CD14-positive monocyte (primary cell): Measurements from ENCODE around the gene DLX5. TPM values are rescaled to one million over a fixed set of nuclear protein-coding genes. Genes with fewer than 3 reads are reported as not detected.

Source experiments
- DNase-seq, 3 donors: peaks; one replicate each; pipeline ENCODE4 v3.0.0-alpha.2; 2011 to 2022
- H2AFZ ChIP-seq: 2 replicates; pipeline ENCODE4 v1.6.0; 2012; ENCODE audit warnings: mild to moderate bottlenecking, low read depth, low read length, inconsistent platforms; ENCODE audit not compliant: insufficient read depth, poor library complexity, severe bottlenecking
- H3K27ac ChIP-seq, 2 donors: 1 replicate in 1 of 2; 2 replicates in 1 of 2; pipeline ENCODE4 v1.5.1; 2012 to 2013; ENCODE audit warnings: low read length in 2 of 2, control low read depth in 1 of 2, inconsistent platforms in 1 of 2, low read depth in 1 of 2, mild to moderate bottlenecking in 1 of 2
- H3K27me3 ChIP-seq, 2 donors: one replicate each; pipeline versions ENCODE4 v1.6.0 to v1.6.1; 2011 to 2013; ENCODE audit warnings: low read length in 2 of 2; ENCODE audit not compliant: control insufficient read depth in 2 of 2, insufficient read depth in 2 of 2
- H3K36me3 ChIP-seq, 2 donors: replicated peaks in 1 of 2; 1 replicate in 1 of 2; 2 replicates in 1 of 2; pipeline versions ENCODE4 v1.5.1 to v1.6.1; 2012 to 2013; ENCODE audit warnings: low read length in 2 of 2, control low read depth in 1 of 2, inconsistent platforms in 1 of 2, mild to moderate bottlenecking in 1 of 2; ENCODE audit not compliant: insufficient read depth in 2 of 2, control insufficient read depth in 1 of 2
- H3K4me1 ChIP-seq, 2 donors: 1 replicate in 1 of 2; 2 replicates in 1 of 2; pipeline versions ENCODE4 v1.5.1 to v1.6.1; 2012 to 2013; ENCODE audit warnings: low read length in 2 of 2, control low read depth in 1 of 2, inconsistent platforms in 1 of 2, mild to moderate bottlenecking in 1 of 2, moderate library complexity in 1 of 2; ENCODE audit not compliant: insufficient read depth in 2 of 2, control insufficient read depth in 1 of 2
- H3K4me2 ChIP-seq: replicated peaks from 2 replicates; pipeline ENCODE3; 2012; ENCODE audit warnings: low read length, moderate library complexity, mild to moderate bottlenecking; ENCODE audit not compliant: poor library complexity, severe bottlenecking; ENCODE audit errors: extremely low read depth
- H3K4me3 ChIP-seq, 3 experiments: fragments of 200-600 bp in 1 of 3; sonication (generic) in 1 of 3; replicated peaks in 1 of 3; 1 replicate in 2 of 3; 2 replicates in 1 of 3; pipeline ENCODE4 v1.5.1; 2011 to 2013; ENCODE audit warnings: low read length in 3 of 3, mild to moderate bottlenecking in 3 of 3, control low read depth in 2 of 3, low read depth in 2 of 3, inconsistent platforms in 1 of 3, moderate library complexity in 1 of 3
- H3K79me2 ChIP-seq: 2 replicates; pipeline ENCODE4 v1.6.0; 2012; ENCODE audit warnings: mild to moderate bottlenecking, control low read depth, inconsistent platforms, low read length, moderate library complexity; ENCODE audit not compliant: insufficient read depth
- H3K9ac ChIP-seq: 2 replicates; pipeline ENCODE4 v1.6.0; 2017; ENCODE audit warnings: low read length, mild to moderate bottlenecking; ENCODE audit not compliant: insufficient read depth, poor library complexity, severe bottlenecking
- H3K9me3 ChIP-seq, 2 donors: replicated peaks in 1 of 2; 1 replicate in 1 of 2; 2 replicates in 1 of 2; pipeline versions ENCODE4 v1.5.1 to v1.6.1; 2012 to 2013; ENCODE audit warnings: low read length in 2 of 2, control low read depth in 1 of 2; ENCODE audit not compliant: control insufficient read depth in 1 of 2, insufficient read depth in 1 of 2
- H4K20me1 ChIP-seq: 2 replicates; pipeline ENCODE4 v1.6.0; 2012; ENCODE audit warnings: mild to moderate bottlenecking, low read length, control low read depth, moderate library complexity; ENCODE audit not compliant: insufficient read depth
- H3K27ac Mint-ChIP-seq, 7 donors: one replicate each; pipeline ENCODE4 v1.8.0; 2020; ENCODE audit warnings: mild to moderate bottlenecking in 7 of 7, mixed read lengths in 7 of 7, moderate library complexity in 6 of 7, inconsistent platforms in 2 of 7
- H3K27me3 Mint-ChIP-seq, 3 donors: one replicate each; pipeline ENCODE4 v1.8.0; 2021 to 2022; ENCODE audit warnings: low read depth in 3 of 3, mild to moderate bottlenecking in 3 of 3, mixed read lengths in 3 of 3, moderate library complexity in 3 of 3, inconsistent platforms in 1 of 3
- H3K36me3 Mint-ChIP-seq, 2 donors: one replicate each; pipeline ENCODE4 v1.8.0; 2020; ENCODE audit warnings: mixed read lengths in 2 of 2, inconsistent platforms in 1 of 2, mild to moderate bottlenecking in 1 of 2
- H3K4me1 Mint-ChIP-seq: one replicate; pipeline ENCODE4 v1.8.0; 2020; ENCODE audit warnings: mild to moderate bottlenecking, mixed read lengths
- H3K4me3 Mint-ChIP-seq, 2 donors: one replicate each; pipeline ENCODE4 v1.8.0; 2020; ENCODE audit warnings: mild to moderate bottlenecking in 2 of 2, mixed read lengths in 2 of 2, moderate library complexity in 1 of 2
- H3K9me3 Mint-ChIP-seq, 7 donors: one replicate each; pipeline ENCODE4 v1.8.0; 2020 to 2022; ENCODE audit warnings: mixed read lengths in 7 of 7, mild to moderate bottlenecking in 6 of 7, moderate library complexity in 6 of 7, inconsistent platforms in 2 of 7
- WGBS: methylation state at CpG from one replicate; pipeline ENCODE4 v1.1.5; 2013; ENCODE audit warnings: missing lambda C conversion rate; ENCODE audit not compliant: insufficient coverage; 5-methylcytosine and 5-hydroxymethylcytosine counted together
- intact Hi-C, 2 donors: fragments of 100-400 bp; cut with micrococcal nuclease; formaldehyde crosslinking; loops; one replicate each; pipeline versions ENCODE4 v1.15.0 to v1.15.1; 2023
- polyA plus RNA-seq, 3 donors: library from polyadenylated mRNA; depleted of rRNA in 1 of 3; unstranded in 2 of 3; stranded (reverse) in 1 of 3; fragments of 300-500 nt in 2 of 3; fragments of >200 nt in 1 of 3; fragmentation: Illumina TruSeq in 2 of 3; gene quantifications; 1 replicate in 2 of 3; 2 replicates in 1 of 3; pipeline ENCODE4 v1.2.3, GENCODE V29; 2012 to 2021
- small RNA-seq: library from RNA; depleted of rRNA; stranded (forward); fragments of <200 nt; gene quantifications from one replicate; pipeline ENCODE3, GENCODE V24; 2012; ENCODE audit warnings: low read depth; ENCODE audit not compliant: insufficient read length
- TF ChIP-seq, protein P1 (sequence below): fragments of 200-600 bp; IDR thresholded peaks from one replicate; pipeline ENCODE4 v1.8.0; 2022; ENCODE audit warnings: antibody characterized with exemption, mild to moderate bottlenecking

The DLX5 gene
- polyA plus RNA-seq, 3 donors, result not detected

- no peak for DNase-seq
- peaks cover 1 to 7% (median 4%) of the 10 kb centered on the region in 3 donors for H3K27me3 Mint-ChIP-seq
- no peak overlapping the region for H3K4me2 ChIP-seq
These were observed 50.6 kb downstream of the DLX5 start for GRCh38 chr7:96973986-96974385.

DNA sequence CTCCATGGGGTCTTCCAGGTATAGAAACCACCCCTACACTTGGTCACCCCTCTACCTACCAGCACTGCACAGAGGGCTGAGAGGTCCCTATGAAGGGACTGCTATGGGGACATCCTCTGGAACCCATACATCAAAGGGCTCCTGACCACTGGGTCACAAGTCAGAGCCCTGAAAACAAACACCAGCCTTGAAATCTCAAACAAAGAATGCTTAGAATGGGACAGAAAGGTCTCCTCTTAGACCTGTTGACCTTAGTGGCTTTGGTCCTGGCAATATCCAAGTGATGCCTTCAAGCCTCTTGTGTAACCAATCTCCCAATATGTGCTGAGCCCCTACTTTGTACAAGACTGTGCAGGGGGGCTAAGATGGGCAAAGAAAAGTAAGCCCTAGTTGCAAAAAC lies 53.9 kb downstream of the DLX5 start:
- Histone ChIP-seq H3K9ac (no peak overlapping the region), H3K79me2 (no peaks in the 10 kb centered on the region), H4K20me1 (no peaks in the 10 kb centered on the region), H3K4me3 (no peak overlapping the region), H3K9me3 (no peaks in the 10 kb centered on the region), H3K4me1 (no peaks in the 10 kb centered on the region), H3K4me2 (no peak overlapping the region), H3K27ac (no peak overlapping the region), H3K27me3 (peaks cover 0 to 3% of the 10 kb centered on the region in 2 donors), H2AFZ (no peak overlapping the region), H3K36me3 (no peaks in the 10 kb centered on the region)
- Mint-ChIP-seq H3K27me3 (peaks cover 1 to 7% (median 4%) of the 10 kb centered on the region in 3 donors), H3K4me1 (no peaks in the 10 kb centered on the region), H3K36me3 (no peaks in the 10 kb centered on the region), H3K27ac (no peak overlapping the region), H3K4me3 (no peak overlapping the region), H3K9me3 (peaks cover 0 to 7% (median 2%) of the 10 kb centered on the region in 7 donors)
- intact Hi-C loops, result no loop called here
- TF ChIP-seq, protein P1, sequence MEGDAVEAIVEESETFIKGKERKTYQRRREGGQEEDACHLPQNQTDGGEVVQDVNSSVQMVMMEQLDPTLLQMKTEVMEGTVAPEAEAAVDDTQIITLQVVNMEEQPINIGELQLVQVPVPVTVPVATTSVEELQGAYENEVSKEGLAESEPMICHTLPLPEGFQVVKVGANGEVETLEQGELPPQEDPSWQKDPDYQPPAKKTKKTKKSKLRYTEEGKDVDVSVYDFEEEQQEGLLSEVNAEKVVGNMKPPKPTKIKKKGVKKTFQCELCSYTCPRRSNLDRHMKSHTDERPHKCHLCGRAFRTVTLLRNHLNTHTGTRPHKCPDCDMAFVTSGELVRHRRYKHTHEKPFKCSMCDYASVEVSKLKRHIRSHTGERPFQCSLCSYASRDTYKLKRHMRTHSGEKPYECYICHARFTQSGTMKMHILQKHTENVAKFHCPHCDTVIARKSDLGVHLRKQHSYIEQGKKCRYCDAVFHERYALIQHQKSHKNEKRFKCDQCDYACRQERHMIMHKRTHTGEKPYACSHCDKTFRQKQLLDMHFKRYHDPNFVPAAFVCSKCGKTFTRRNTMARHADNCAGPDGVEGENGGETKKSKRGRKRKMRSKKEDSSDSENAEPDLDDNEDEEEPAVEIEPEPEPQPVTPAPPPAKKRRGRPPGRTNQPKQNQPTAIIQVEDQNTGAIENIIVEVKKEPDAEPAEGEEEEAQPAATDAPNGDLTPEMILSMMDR, result no peak
- no peak for DNase-seq

More at GRCh38 chr7:96973986-96974385, 50.6 kb downstream of the DLX5 start:
- Histone ChIP-seq H3K9ac (no peak overlapping the region), H3K4me1 (no peaks in the 10 kb centered on the region), H3K4me3 (no peak overlapping the region), H3K79me2 (no peaks in the 10 kb centered on the region), H3K9me3 (no peaks in the 10 kb centered on the region), H3K36me3 (no peaks in the 10 kb centered on the region), H3K27me3 (peaks cover 0 to 3% of the 10 kb centered on the region in 2 donors), H3K27ac (no peak overlapping the region), H2AFZ (no peak overlapping the region), H4K20me1 (no peaks in the 10 kb centered on the region)
- WGBS, result 100% methylated on average over 1 of the region's 2 CpGs
- H3K9me3 Mint-ChIP-seq, result peaks cover 0 to 5% (median 2%) of the 10 kb centered on the region in 7 donors
- no peaks in the 10 kb centered on the region for H3K4me1 Mint-ChIP-seq
- intact Hi-C loops, result no loop called here
- H3K27ac Mint-ChIP-seq, result no peak overlapping the region
- TF ChIP-seq, protein P1, result no peak
- H3K4me3 Mint-ChIP-seq, result no peak overlapping the region
- no peaks in the 10 kb centered on the region for H3K36me3 Mint-ChIP-seq

Small RNAs within 50 kb of the gene (small RNA-seq; reads per million reads assigned to genes)
- not detected for gene RF01778

Other genes with a start within 250 kb of the DLX5 start
- not detected for gene DLX6, start 19.3 kb downstream of the DLX5 start, polyA plus RNA-seq
- 10 to 100 TPM in 2 of 3 donors, 1 to 10 TPM in 1; 2.9 to 23.3 (median 23.2) TPM for gene SDHAF3, start 92.9 kb upstream of the DLX5 start, polyA plus RNA-seq